Measurements from ENCODE around the gene MCM9.

Gene MCM9

DNA sequence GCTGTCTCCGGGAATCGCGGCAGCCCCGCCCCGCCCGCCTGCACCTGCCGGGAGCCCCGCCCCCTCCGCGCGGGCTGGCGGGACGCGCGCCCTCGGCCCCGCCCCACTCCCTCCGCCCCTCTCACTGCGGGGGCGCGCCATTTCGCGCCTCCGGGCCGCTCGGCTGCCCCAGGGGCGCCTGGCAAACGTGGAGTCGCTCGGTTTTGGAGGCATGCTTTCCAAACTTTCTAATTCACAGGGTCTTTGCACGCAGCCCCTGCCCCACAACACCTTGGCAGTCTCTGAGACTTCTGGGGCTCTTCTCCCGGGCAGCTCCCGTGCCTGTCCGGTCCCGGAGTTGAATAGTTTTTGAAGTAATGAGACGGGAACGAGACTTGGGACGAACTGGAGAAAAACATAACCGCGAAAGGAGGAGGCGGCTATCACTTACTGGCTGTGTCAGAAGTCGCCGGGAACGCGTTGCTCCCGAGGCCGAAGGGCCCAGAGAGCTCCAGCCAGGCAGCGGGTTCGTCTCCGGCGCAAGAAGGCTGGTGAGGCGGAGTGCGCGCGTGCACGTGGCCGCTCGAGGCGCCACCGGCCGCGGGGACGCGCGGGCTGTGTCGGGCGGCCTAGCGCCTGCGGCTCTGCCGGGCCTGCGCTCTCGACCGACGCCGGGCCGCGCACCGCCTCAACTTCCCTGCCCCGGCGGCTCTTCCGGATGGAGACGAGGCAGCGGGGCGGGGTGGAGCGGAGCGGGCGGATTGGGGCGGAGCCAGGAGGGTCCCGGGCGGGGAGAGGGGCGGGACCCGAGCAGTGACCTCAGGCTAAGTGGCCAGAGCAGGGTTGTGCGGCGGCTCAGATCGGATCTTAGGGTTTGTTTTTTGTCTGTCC lies at the start of gene MCM9:
MCM9 (minus strand) TSS at position 699 of the 870 bp plus-strand sequence. CDS start 3,436 bp downstream, outside the sequence.
- Mint-ChIP-seq H3K27ac (peak within 1 kb of the TSS; percentile 91), H3K4me3 (peak within 1 kb of the TSS; percentile 94), H3K4me1 (peaks cover 31% of the 10 kb centered on the region), H3K27me3 (no peaks in the 10 kb centered on the region), H3K36me3 (peaks cover 29% of the 10 kb centered on the region), H3K9me3 (peaks cover 3% of the 10 kb centered on the region)
- peak; percentile 98 for ATAC-seq

DNA sequence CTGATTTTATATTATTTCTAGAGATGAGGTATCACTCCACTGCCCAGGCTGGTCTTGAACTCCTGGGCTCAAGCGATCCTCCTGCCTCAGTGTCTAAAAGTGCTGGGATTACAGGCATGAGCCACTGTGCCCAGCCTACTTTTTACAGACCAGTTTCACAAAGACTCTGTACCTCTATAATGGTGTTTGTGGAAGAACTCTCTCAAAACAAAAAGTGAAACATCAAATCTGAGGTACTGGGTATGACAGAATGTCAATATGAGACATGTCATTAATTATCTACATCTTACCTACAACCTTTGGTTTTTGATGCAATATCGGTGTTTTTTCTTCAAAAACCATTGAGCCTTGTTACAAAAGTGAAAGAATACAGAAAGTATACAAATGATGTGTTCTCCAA lies 49.4 kb upstream of the MCM9 start:
- Mint-ChIP-seq H3K9me3 (no peaks in the 10 kb centered on the region), H3K27me3 (no peaks in the 10 kb centered on the region), H3K4me1 (no peaks in the 10 kb centered on the region), H3K27ac (no peak overlapping the region), H3K36me3 (no peaks in the 10 kb centered on the region), H3K4me3 (no peak overlapping the region)
- ATAC-seq: no peak

DNA sequence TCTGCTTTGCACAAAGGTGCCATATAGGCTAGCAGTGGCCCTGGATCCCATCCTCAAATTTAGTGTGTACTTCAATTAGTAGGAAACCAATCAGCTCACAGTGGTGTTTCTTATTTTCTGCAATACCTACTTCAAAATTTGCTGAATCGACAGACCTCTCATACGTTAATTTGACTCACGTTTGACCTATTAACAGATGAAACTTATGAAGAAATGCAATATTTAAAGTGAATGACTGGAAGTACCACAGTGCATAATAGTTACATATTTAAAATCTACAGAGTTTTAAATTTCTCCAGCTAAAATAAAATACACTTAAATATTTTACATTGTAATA lies 47.6 kb upstream of the MCM9 start:
- no peak overlapping the region for H3K4me3 Mint-ChIP-seq
- H3K4me1 Mint-ChIP-seq: no peaks in the 10 kb centered on the region
- no peaks in the 10 kb centered on the region for H3K9me3 Mint-ChIP-seq
- no peak for ATAC-seq
- H3K27me3 Mint-ChIP-seq: no peaks in the 10 kb centered on the region
- H3K27ac Mint-ChIP-seq: no peak overlapping the region
- H3K36me3 Mint-ChIP-seq: no peaks in the 10 kb centered on the region

DNA sequence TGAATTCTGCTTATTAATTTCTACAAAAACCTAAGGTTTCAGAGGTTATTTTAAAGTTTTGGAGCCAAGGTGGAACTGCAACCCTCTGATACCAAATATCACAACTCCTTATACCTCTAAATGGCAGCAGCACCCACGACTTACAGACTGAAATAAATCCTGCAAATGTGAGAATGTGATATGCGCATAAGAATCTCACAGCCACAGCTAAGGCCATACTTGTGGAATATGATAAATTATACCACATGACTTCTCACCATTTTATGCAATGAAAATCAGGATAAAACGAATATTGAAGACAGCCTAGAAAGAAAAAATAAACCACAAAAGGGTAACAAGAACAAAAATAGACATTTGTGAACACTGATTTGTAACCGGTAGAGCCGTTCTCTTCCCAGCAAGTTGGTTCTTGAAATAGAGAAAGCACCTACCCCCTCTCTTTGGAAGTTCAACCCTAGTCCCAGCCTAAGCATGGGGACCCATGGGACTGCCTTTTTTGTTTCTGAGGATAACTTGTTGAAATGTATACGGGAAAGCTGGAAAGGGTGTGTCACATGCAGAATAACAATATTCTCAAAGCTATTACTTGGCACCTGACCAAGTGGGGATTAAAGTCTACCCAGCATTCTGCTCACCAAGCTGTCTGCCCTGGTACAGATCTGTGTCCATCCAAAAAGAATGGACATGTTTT lies 47.1 kb upstream of the MCM9 start:
- no peaks in the 10 kb centered on the region for H3K36me3 Mint-ChIP-seq
- no peak for ATAC-seq

DNA sequence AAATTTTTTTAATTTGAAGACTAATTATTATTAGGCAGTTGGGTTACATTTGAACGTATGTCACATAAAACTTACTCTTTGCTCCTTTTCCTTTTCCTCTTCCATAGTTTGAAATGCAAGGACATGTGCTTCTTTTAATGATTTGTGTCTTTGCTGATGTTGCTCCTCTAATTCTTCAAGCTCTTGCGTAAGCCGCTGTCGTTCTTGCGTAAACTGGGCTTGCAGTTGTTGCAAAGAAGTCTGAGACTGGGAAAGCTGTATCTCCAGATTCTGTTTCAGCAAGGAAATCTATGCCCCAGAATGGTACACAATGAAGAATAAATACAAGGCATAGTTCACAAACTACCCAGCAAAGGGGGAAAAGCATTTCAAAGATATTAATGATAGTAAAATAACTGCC lies 45.1 kb upstream of the MCM9 start:
- no peak overlapping the region for H3K4me3 Mint-ChIP-seq
- ATAC-seq: no peak
- no peaks in the 10 kb centered on the region for H3K9me3 Mint-ChIP-seq
- H3K4me1 Mint-ChIP-seq: no peaks in the 10 kb centered on the region
- no peaks in the 10 kb centered on the region for H3K36me3 Mint-ChIP-seq
- H3K27me3 Mint-ChIP-seq: no peaks in the 10 kb centered on the region
- no peak overlapping the region for H3K27ac Mint-ChIP-seq

More for the DNA sequence above, 47.1 kb upstream of the MCM9 start:
- Mint-ChIP-seq H3K27ac (no peak overlapping the region), H3K4me1 (no peaks in the 10 kb centered on the region), H3K9me3 (no peaks in the 10 kb centered on the region), H3K4me3 (no peak overlapping the region), H3K27me3 (no peaks in the 10 kb centered on the region)

DNA sequence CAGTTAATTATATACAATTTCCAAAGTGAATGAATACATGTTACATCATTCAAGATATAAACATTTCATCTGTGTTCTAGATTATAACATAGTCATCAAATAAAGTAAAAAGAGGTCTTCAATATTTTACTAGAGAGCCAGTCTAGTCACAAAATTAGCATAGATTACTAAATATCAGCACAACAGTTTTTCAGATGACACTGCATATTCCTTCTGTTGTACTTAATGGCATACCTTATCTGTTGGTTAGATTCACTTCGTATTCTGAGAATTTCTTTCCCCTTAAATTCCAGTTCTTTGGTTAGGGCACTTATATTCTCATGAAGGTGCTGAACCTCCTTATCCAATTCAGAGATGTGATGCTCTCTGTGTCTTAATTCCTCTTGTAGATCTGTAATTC lies 39.8 kb upstream of the MCM9 start:
- H3K9me3 Mint-ChIP-seq: no peaks in the 10 kb centered on the region
- no peak for ATAC-seq

DNA sequence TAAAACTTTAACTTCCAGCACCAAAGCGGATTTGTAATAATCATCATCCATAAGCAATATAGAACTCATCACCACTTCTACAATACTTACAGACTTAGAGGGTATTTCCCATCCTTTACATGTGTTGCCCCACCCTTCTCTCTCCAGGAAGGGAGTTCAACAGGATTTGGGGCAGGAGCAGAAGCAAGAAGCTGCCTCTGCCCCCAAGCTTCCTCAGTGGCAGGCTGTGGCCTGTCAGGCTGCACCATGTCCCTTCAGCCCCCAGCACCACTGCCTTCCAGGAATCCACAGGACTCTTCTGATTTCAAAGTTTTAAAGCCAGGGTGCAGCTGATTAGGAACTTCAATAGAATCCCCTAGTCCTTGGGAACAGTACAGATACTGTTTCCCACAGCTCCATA lies 36.7 kb upstream of the MCM9 start:
- Mint-ChIP-seq H3K9me3 (no peaks in the 10 kb centered on the region), H3K27ac (no peak overlapping the region), H3K4me3 (no peak overlapping the region), H3K27me3 (no peaks in the 10 kb centered on the region), H3K4me1 (no peaks in the 10 kb centered on the region), H3K36me3 (no peaks in the 10 kb centered on the region)
- no peak for ATAC-seq

More for the DNA sequence above, 39.8 kb upstream of the MCM9 start:
- Mint-ChIP-seq H3K4me1 (no peaks in the 10 kb centered on the region), H3K4me3 (no peak overlapping the region), H3K27ac (no peak overlapping the region), H3K36me3 (no peaks in the 10 kb centered on the region), H3K27me3 (no peaks in the 10 kb centered on the region)

DNA sequence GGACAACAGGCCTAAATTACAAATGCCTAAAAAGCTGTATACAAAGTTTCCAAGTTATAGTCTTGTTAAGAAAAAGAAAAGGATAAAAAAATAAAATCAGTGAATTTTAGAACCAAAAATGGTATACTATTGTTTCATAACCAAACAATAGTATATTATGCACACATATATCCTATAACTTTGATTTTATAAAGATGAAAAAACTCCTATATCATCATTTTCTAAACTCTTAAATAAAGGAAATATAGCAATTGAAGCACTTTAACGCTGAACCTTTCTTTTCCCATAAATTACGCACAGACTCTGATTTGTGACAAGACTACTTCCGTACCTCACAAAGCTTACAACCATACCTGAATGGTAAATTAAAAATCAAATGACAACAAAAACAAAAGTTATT lies 35.9 kb upstream of the MCM9 start:
- H3K27ac Mint-ChIP-seq: no peak overlapping the region
- H3K36me3 Mint-ChIP-seq: no peaks in the 10 kb centered on the region
- ATAC-seq: no peak
- no peaks in the 10 kb centered on the region for H3K9me3 Mint-ChIP-seq
- H3K27me3 Mint-ChIP-seq: no peaks in the 10 kb centered on the region
- no peaks in the 10 kb centered on the region for H3K4me1 Mint-ChIP-seq
- H3K4me3 Mint-ChIP-seq: no peak overlapping the region

DNA sequence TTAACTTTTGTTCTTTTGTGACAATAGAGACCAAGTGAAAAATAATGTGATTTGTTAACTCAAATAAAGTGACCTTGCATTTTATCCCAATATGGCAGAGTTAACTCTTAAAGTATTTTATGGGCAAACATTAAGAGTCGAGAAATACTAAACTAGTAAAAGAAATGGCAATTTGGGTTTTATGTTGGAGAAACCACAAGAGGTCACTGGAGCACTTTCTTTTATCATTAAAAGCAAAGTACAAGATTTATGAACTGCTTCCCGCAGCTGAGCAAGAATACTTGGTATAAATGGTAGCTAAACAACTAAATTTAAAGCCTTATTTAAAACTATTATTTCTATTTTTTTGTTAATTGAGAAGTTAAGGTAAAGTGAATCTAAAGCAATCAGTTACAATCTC lies 33.5 kb upstream of the MCM9 start:
- H3K36me3 Mint-ChIP-seq: no peaks in the 10 kb centered on the region
- no peaks in the 10 kb centered on the region for H3K9me3 Mint-ChIP-seq

DNA sequence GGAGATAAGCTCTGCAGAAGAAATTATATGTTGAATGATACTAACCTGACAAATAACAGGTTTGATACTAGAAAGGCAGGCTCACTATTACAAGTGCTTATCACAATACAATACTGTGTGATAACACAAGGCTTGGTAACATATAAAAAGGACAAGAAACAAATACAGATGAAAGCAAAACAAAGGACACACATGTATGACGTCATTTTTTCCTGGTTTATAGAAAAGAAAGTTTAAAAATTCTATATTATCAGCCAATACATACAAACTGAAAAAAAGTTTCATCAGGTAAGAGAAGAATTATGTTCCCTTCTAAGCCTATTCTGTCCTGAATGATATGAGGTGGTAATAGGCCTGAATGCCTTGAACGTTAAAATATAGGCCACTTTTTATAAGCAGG lies 32.3 kb upstream of the MCM9 start:
- H3K36me3 Mint-ChIP-seq: no peaks in the 10 kb centered on the region
- no peak overlapping the region for H3K4me3 Mint-ChIP-seq
- ATAC-seq: no peak
- no peaks in the 10 kb centered on the region for H3K9me3 Mint-ChIP-seq
- H3K27ac Mint-ChIP-seq: no peak overlapping the region
- H3K27me3 Mint-ChIP-seq: no peaks in the 10 kb centered on the region
- H3K4me1 Mint-ChIP-seq: no peaks in the 10 kb centered on the region

More for the DNA sequence above, 33.5 kb upstream of the MCM9 start:
- no peaks in the 10 kb centered on the region for H3K4me1 Mint-ChIP-seq
- H3K27ac Mint-ChIP-seq: no peak overlapping the region
- no peak for ATAC-seq
- no peaks in the 10 kb centered on the region for H3K27me3 Mint-ChIP-seq
- H3K4me3 Mint-ChIP-seq: no peak overlapping the region

DNA sequence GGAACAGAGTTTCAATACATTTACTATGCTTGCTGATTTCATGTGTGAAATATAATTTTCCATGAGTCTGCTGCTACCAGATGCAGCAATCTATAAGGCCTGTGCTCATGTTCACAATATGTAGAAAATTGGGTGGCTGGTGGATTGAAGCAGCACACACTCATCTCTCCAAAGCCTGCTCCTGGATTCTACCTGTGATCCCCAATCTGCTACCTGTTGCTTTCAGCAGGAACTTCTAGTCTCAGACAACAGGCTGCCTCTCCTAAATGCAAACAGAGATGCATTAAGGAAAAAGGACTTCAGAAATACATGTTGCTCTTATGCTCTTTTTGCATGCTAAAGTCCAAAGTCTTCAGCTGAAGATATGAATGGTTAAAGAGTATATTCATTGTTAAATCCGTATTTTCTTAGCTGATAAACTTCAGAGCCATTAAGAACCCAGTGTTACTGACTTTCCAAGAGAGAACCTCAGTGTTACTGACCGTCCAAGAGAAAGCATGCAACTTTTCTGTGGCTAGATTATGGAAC lies 30.9 kb upstream of the MCM9 start:
- H3K4me3 Mint-ChIP-seq: no peak overlapping the region
- H3K4me1 Mint-ChIP-seq: no peaks in the 10 kb centered on the region

DNA sequence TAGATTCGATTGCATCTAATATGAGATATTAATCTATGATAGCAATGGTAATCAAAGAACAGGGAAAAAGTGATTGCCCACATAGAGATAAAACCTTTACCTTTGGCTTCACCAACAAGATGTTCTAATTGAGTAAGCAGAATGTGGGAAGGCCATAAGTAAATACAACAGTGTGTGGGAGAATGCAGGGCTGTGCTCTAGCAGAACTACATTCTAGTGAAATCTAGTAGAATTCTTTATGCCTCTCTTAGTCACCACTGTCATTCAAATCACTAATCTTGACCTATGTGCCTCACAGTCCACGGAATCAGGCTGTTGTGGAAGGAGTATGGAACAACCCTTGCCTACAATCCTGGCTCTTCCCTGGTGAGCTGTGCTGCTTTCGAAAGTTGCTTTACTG lies 30.4 kb upstream of the MCM9 start:
- Mint-ChIP-seq H3K4me3 (no peak overlapping the region), H3K27me3 (no peaks in the 10 kb centered on the region), H3K36me3 (no peaks in the 10 kb centered on the region), H3K27ac (no peak overlapping the region), H3K9me3 (no peaks in the 10 kb centered on the region), H3K4me1 (no peaks in the 10 kb centered on the region)
- no peak for ATAC-seq

More for the DNA sequence above, 30.9 kb upstream of the MCM9 start:
- no peak for ATAC-seq
- Mint-ChIP-seq H3K27me3 (no peaks in the 10 kb centered on the region), H3K36me3 (no peaks in the 10 kb centered on the region), H3K9me3 (no peaks in the 10 kb centered on the region), H3K27ac (no peak overlapping the region)

DNA sequence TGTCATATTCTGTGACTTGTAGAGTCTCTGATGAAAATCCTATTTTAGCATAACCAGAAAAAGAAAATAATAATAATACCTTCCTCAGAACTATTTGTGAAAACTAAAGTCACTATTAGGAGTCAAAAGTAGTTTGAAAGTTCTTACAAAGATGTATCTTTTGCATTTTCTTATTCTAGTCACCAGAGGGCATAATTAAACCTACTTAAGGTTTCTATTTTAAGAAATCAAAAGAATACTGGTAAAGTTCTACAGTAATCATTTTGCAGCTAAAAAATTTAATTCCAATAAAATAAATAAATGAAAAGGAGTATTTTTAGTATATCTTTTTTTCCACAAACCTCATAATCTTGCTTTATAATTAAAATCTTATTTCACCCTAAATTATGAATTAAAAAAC lies 28.0 kb upstream of the MCM9 start:
- H3K36me3 Mint-ChIP-seq: no peaks in the 10 kb centered on the region
- H3K27ac Mint-ChIP-seq: no peak overlapping the region
- ATAC-seq: no peak
- H3K4me1 Mint-ChIP-seq: no peaks in the 10 kb centered on the region
- no peaks in the 10 kb centered on the region for H3K9me3 Mint-ChIP-seq
- no peaks in the 10 kb centered on the region for H3K27me3 Mint-ChIP-seq
- H3K4me3 Mint-ChIP-seq: no peak overlapping the region

DNA sequence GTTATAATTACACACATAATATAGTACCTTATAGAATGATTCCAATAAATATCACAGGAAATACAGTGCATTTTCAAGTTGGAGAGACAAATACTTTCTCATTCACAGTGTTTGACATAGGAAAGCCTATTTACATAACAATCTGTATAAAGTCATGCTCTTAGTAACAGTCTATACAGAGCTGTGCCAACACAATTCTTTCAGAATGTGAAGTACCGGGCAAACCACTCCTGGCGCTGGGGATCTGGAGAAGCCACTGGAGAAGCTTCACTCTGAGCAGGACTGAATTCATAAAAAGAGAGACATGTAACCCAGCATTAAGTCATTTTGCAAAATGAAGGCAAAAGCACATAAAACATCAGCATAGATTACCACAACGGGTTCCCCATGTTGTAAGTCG lies 24.9 kb upstream of the MCM9 start:
- Mint-ChIP-seq H3K36me3 (no peaks in the 10 kb centered on the region), H3K4me1 (no peaks in the 10 kb centered on the region), H3K27me3 (no peaks in the 10 kb centered on the region), H3K9me3 (no peaks in the 10 kb centered on the region), H3K4me3 (no peak overlapping the region), H3K27ac (no peak overlapping the region)
- ATAC-seq: no peak

DNA sequence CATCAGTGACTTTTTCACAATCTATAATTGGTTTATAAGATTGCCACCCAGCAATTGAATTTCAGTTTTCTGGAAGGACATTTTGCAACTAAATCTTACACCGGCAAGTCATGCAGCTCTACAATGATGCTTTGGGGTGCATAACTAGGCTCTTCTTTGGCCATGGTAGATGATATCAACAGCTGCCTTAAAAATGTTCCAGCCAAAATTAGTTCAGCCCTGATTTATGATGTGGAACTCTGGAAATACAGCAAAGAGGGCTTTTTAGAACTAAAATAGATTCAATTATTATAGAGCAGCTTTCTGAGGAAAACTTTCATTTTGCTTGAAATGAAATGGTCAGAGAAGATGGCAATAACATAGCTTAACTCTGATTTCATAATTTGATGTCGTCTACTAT lies 18.4 kb upstream of the MCM9 start:
- no peaks in the 10 kb centered on the region for H3K9me3 Mint-ChIP-seq
- H3K27me3 Mint-ChIP-seq: no peaks in the 10 kb centered on the region
- no peak overlapping the region for H3K4me3 Mint-ChIP-seq
- H3K27ac Mint-ChIP-seq: no peak overlapping the region
- no peak for ATAC-seq
- no peaks in the 10 kb centered on the region for H3K36me3 Mint-ChIP-seq
- H3K4me1 Mint-ChIP-seq: peaks cover 10% of the 10 kb centered on the region

DNA sequence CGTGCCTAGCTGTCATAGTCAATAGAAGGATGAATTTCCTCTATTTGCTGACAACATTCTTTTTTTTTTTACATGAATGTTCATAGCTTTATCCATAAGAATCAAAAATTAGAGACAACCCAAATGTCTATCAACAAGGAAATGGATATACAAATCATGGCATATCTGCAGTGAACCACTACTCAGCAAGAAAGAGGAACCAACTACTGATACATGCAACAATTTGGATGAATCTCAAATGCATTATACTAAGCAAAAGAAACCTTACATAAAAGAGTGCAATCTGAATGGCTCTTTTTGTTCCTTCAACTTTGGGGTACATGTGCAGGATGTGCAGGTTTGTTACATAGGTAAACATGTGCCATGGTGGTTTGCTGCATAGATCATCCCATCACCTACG lies 17.7 kb upstream of the MCM9 start:
- ATAC-seq: no peak
- H3K27me3 Mint-ChIP-seq: no peaks in the 10 kb centered on the region
- H3K36me3 Mint-ChIP-seq: no peaks in the 10 kb centered on the region
- H3K4me3 Mint-ChIP-seq: no peak overlapping the region
- H3K9me3 Mint-ChIP-seq: no peaks in the 10 kb centered on the region
- H3K4me1 Mint-ChIP-seq: peaks cover 10% of the 10 kb centered on the region
- no peak overlapping the region for H3K27ac Mint-ChIP-seq

Data from stimulated activated memory B cell treated with anti-CD40 and anti-IgM and Interleukin-4, amounts not matched to agents 10 μg/mL and 1 μg/mL and 100 μg/mL, for 72 hours (primary cell).